ENCODE measurements around the gene DOK7. TPM values are rescaled to one million over a fixed set of nuclear protein-coding genes. Genes with fewer than 3 reads are reported as not detected.

DOK7 gene
- total RNA-seq, 1 donor, result not detected

GRCh38 chr4:3516836-3517730 lies 54.0 kb downstream of the DOK7 start:
- no peak overlapping the region for H3K4me3 ChIP-seq (ENCODE audit: low read depth, low read length)
- TF ChIP-seq, protein P1, sequence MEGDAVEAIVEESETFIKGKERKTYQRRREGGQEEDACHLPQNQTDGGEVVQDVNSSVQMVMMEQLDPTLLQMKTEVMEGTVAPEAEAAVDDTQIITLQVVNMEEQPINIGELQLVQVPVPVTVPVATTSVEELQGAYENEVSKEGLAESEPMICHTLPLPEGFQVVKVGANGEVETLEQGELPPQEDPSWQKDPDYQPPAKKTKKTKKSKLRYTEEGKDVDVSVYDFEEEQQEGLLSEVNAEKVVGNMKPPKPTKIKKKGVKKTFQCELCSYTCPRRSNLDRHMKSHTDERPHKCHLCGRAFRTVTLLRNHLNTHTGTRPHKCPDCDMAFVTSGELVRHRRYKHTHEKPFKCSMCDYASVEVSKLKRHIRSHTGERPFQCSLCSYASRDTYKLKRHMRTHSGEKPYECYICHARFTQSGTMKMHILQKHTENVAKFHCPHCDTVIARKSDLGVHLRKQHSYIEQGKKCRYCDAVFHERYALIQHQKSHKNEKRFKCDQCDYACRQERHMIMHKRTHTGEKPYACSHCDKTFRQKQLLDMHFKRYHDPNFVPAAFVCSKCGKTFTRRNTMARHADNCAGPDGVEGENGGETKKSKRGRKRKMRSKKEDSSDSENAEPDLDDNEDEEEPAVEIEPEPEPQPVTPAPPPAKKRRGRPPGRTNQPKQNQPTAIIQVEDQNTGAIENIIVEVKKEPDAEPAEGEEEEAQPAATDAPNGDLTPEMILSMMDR (IDR thresholded peaks at IDR 0.05; ENCODE audit: insufficient read depth, low read length), result no peak
- no peak for DNase-seq (ENCODE audit: low read depth)

- DNase-seq (ENCODE audit: low read depth), result no peak
- H3K4me3 ChIP-seq (ENCODE audit: low read depth, low read length), result no peak overlapping the region
- TF ChIP-seq, protein P1 (IDR thresholded peaks at IDR 0.05; ENCODE audit: insufficient read depth, low read length), result no peak
Measured at GRCh38 chr4:3517731-3518510, 54.8 kb downstream of the DOK7 start.

DNA sequence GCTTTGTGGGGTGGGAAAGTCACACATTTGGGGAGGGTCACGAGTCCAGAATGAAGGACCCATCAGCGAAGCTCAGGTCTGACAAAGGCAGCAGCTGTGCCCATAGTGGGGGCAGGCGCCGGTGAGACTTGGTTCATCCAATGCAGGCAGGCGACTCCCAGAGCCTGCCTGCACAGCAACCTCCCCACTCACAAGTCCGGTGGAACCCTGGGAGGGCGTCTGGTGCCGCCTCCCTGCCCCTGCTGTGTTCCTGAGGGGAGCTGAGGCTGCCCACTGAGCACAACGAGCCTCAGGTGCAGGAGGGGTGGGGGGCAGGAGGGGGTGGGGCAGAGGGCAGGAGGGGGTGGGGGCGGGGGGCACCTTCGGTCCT lies 55.4 kb downstream of the DOK7 start:
- DNase-seq (ENCODE audit: low read depth), result no peak
- no peak overlapping the region for H3K4me3 ChIP-seq (ENCODE audit: low read depth, low read length)
- TF ChIP-seq, protein P1 (IDR thresholded peaks at IDR 0.05; ENCODE audit: insufficient read depth, low read length), result no peak

GRCh38 chr4:3518941-3519340 lies 55.8 kb downstream of the DOK7 start:
- DNase-seq (ENCODE audit: low read depth), result no peak
- H3K4me3 ChIP-seq (ENCODE audit: low read depth, low read length), result no peak overlapping the region
- TF ChIP-seq, protein P1 (IDR thresholded peaks at IDR 0.05; ENCODE audit: insufficient read depth, low read length), result no peak

DNA sequence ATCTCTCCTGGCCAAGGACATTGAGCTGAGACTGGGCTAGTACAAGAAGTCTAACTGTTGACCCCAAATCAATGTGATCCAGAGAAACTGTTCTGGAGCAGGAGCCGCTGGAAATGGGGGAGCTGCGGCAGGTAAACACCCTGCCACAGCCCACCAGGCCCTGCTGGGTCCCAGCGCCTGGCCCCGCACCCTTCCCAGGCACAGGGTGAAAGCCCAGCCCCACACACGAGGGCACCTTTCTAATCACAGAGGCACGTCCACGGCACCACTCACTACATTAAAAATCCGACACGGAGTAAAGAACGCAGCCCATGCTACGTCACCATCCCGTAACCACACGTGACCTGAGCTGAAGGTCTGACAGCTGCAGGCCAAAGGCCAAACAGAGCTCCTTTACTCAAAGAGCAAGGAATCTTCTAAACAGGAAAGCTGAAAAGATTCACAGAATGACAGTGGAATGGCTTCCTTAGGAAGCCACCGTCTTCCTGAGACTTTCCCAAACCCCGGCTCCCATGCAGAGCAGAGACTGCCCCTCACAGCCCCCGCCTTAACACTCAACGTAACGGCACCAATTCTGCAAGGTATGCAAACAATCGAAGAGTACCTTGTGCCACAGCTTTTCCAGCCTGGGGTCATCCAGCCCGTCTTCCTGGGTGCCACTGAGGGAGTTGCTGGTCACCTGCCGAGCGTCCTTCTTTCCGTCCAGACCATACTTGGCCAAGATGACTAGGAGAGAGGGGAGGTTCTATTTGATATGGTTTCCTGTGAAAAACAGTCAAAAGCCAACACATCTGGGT lies 56.6 kb downstream of the DOK7 start:
- no peak overlapping the region for H3K4me3 ChIP-seq (ENCODE audit: low read depth, low read length)
- TF ChIP-seq, protein P1 (IDR thresholded peaks at IDR 0.05; ENCODE audit: insufficient read depth, low read length), result no peak

GRCh38 chr4:3520276-3520675 lies 57.2 kb downstream of the DOK7 start:
- no peak overlapping the region for H3K4me3 ChIP-seq (ENCODE audit: low read depth, low read length)
- TF ChIP-seq, protein P1 (IDR thresholded peaks at IDR 0.05; ENCODE audit: insufficient read depth, low read length), result no peak
- DNase-seq (ENCODE audit: low read depth), result no peak

More for the DNA sequence above, 56.6 kb downstream of the DOK7 start:
- DNase-seq (ENCODE audit: low read depth), result no peak

All from fibroblast of the aortic adventitia (primary cell).